ENCODE measurements around the gene BACE2. TPM values are rescaled to one million over a fixed set of nuclear protein-coding genes. Genes with fewer than 3 reads are reported as not detected.

Gene BACE2
- polyA plus RNA-seq, 1 donor (not counting 4 experiments of a cell fraction or from before 2014, with no cell fraction given) = 130 TPM

DNA sequence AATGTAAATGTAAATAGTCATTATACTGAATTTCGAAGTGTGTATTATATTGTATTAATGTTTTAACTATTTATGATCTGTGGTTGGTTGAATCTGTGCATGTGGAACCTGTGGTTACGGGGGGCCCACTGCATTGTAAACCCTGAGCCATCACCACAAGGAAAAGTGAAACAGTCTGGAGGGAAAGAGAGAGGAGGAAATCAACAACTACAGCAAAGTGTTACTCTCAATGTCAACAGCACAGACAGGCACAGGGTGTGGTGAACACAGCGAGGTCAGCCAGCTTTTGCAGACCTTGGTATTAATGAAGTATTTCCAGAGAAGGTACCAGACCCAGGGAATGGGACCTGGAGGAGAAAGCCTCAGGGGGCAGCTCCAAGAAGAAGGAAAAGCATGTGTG, 37.1 kb upstream of the BACE2 start:
- H3K27ac ChIP-seq (ENCODE audit: control insufficient read depth, insufficient read depth, low read length) = no peak overlapping the region
- no peak overlapping the region for H3K4me3 ChIP-seq (ENCODE audit: control insufficient read depth in 2 of 3, extremely low read depth in 1 of 3, insufficient read depth in 2 of 3, low read depth in 1 of 3, low read length in 3 of 3)
- dilution Hi-C loops (cut with MboI; ENCODE audit: extremely low pct_ligation_motif_present, low sequenced_read_pairs) = no loop called here
- FAIRE-seq = no peak
- no peaks in the 10 kb centered on the region for H3K4me1 ChIP-seq (ENCODE audit: control insufficient read depth, extremely low read depth, insufficient read depth, low read length)
- H3K9me3 ChIP-seq (ENCODE audit: control insufficient read depth, low read depth, low read length) = no peaks in the 10 kb centered on the region
- no peaks in the 10 kb centered on the region for H3K9me1 ChIP-seq (ENCODE audit: control insufficient read depth, extremely low read depth, insufficient read depth, low read length)
- H3K9ac ChIP-seq (ENCODE audit: control insufficient read depth, extremely low read depth, insufficient read depth, low read length) = no peak overlapping the region
- no peak overlapping the region for H3K4me2 ChIP-seq (ENCODE audit: control insufficient read depth, extremely low read depth, insufficient read depth, low read depth, low read length)
- H4K20me1 ChIP-seq (ENCODE audit: control insufficient read depth, extremely low read depth, insufficient read depth, low read length) = no peaks in the 10 kb centered on the region
- no peaks in the 10 kb centered on the region for H3K79me2 ChIP-seq (ENCODE audit: control insufficient read depth, insufficient read depth, low read length)
- TF ChIP-seq EZH2 (IDR thresholded peaks at IDR 0.05; ENCODE audit: low read length) = no peak
- TF ChIP-seq, protein P1, sequence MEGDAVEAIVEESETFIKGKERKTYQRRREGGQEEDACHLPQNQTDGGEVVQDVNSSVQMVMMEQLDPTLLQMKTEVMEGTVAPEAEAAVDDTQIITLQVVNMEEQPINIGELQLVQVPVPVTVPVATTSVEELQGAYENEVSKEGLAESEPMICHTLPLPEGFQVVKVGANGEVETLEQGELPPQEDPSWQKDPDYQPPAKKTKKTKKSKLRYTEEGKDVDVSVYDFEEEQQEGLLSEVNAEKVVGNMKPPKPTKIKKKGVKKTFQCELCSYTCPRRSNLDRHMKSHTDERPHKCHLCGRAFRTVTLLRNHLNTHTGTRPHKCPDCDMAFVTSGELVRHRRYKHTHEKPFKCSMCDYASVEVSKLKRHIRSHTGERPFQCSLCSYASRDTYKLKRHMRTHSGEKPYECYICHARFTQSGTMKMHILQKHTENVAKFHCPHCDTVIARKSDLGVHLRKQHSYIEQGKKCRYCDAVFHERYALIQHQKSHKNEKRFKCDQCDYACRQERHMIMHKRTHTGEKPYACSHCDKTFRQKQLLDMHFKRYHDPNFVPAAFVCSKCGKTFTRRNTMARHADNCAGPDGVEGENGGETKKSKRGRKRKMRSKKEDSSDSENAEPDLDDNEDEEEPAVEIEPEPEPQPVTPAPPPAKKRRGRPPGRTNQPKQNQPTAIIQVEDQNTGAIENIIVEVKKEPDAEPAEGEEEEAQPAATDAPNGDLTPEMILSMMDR (optimal IDR thresholded peaks at IDR 0.05 in 1 of 3, IDR thresholded peaks at IDR 0.05 in 1 of 3, conservative IDR thresholded peaks at IDR 0.05 in 1 of 3; ENCODE audit: extremely low read depth in 1 of 3, insufficient read depth in 2 of 3, low read length in 3 of 3) = no peak
- no peaks in the 10 kb centered on the region for H3K27me3 ChIP-seq (ENCODE audit: control insufficient read depth, extremely low read depth, insufficient read depth, low read length)
- H3K36me3 ChIP-seq (ENCODE audit: control insufficient read depth in 2 of 2, extremely low read depth in 1 of 2, insufficient read depth in 2 of 2, low read length in 2 of 2) = no peaks in the 10 kb centered on the region
- no peak for DNase-seq (ENCODE audit: low read depth, low spot score)
- H2AFZ ChIP-seq (ENCODE audit: control insufficient read depth, low read length) = no peak overlapping the region

DNA sequence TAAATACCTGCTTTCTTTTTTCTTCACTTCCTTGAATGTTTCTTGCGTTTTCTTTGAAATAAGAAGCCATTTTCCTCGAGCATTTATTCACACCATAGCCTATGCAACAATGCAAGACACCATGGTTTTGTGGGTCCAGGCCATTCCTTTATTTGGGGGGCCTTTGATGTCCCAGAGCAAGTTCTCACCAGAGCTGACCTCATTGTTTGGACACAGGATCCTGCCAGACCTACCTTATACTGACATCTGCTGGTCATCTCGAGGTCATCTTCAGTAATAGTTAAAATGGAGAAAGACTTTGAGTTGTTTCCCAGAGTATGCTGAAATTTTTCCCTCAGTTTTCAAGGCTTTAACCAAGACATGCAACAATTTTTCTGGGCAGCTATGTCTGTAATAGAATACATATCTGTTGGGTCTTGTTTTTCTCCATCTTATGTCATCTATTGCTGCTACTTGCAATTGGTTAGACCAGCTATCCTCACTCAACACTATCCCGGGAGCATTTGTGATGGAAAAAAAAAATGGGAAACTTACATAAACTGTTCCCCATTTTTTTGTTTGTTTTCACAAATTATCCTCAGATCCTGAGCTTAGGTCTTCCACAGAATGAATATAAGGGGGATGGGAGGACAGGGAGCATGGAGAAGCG, 34.0 kb upstream of the BACE2 start:
- dilution Hi-C loops (cut with MboI; ENCODE audit: extremely low pct_ligation_motif_present, low sequenced_read_pairs) = no loop called here
- Histone ChIP-seq H4K20me1 (ENCODE audit: control insufficient read depth, extremely low read depth, insufficient read depth, low read length) (no peaks in the 10 kb centered on the region), H3K27me3 (ENCODE audit: control insufficient read depth, extremely low read depth, insufficient read depth, low read length) (no peaks in the 10 kb centered on the region), H3K79me2 (ENCODE audit: control insufficient read depth, insufficient read depth, low read length) (no peaks in the 10 kb centered on the region), H2AFZ (ENCODE audit: control insufficient read depth, low read length) (no peak overlapping the region), H3K36me3 (ENCODE audit: control insufficient read depth in 2 of 2, extremely low read depth in 1 of 2, insufficient read depth in 2 of 2, low read length in 2 of 2) (no peaks in the 10 kb centered on the region), H3K4me2 (ENCODE audit: control insufficient read depth, extremely low read depth, insufficient read depth, low read depth, low read length) (no peak overlapping the region), H3K9ac (ENCODE audit: control insufficient read depth, extremely low read depth, insufficient read depth, low read length) (no peak overlapping the region), H3K27ac (ENCODE audit: control insufficient read depth, insufficient read depth, low read length) (no peak overlapping the region), H3K9me3 (ENCODE audit: control insufficient read depth, low read depth, low read length) (no peaks in the 10 kb centered on the region), H3K9me1 (ENCODE audit: control insufficient read depth, extremely low read depth, insufficient read depth, low read length) (no peaks in the 10 kb centered on the region), H3K4me1 (ENCODE audit: control insufficient read depth, extremely low read depth, insufficient read depth, low read length) (no peaks in the 10 kb centered on the region), H3K4me3 (ENCODE audit: control insufficient read depth in 2 of 3, extremely low read depth in 1 of 3, insufficient read depth in 2 of 3, low read depth in 1 of 3, low read length in 3 of 3) (no peak overlapping the region)
- no peak for TF ChIP-seq EZH2 (IDR thresholded peaks at IDR 0.05; ENCODE audit: low read length)
- TF ChIP-seq, protein P1 (optimal IDR thresholded peaks at IDR 0.05 in 1 of 3, IDR thresholded peaks at IDR 0.05 in 1 of 3, conservative IDR thresholded peaks at IDR 0.05 in 1 of 3; ENCODE audit: extremely low read depth in 1 of 3, insufficient read depth in 2 of 3, low read length in 3 of 3) = peak; percentile 51 to 69 (median 61)
- FAIRE-seq (peak; percentile 70), DNase-seq (ENCODE audit: low read depth, low spot score) (no peak)

Data from keratinocyte (primary cell).